ENCODE results near the gene QRICH2.
A peak's percentile ranks its signal among the peaks of the same experiment; 100 is the strongest.
"Not testable (repeated sequence)": the region's sequence is repeated elsewhere in the genome, so short reads cannot be mapped to it uniquely, and the experiment has no call there.

The QRICH2 gene

GRCh38 chr17:76264755-76265623 is 43.1 kb downstream of the QRICH2 start, which contains the start of gene UBALD2:
UBALD2 (plus strand) TSS chr17:76265348; CDS start chr17:76265506, 158 bp downstream.
- peak; percentile 99 for DNase-seq

GRCh38 chr17:76264425-76264754 is 43.7 kb downstream of the QRICH2 start:
- DNase-seq: no peak

GRCh38 chr17:76263896-76264295 is 44.2 kb downstream of the QRICH2 start:
- DNase-seq: no peak

GRCh38 chr17:76262732-76263344 is 45.2 kb downstream of the QRICH2 start:
- peak; percentile 64 for DNase-seq

- no peak for DNase-seq
These were observed 46.5 kb downstream of the QRICH2 start for GRCh38 chr17:76261421-76262215.

GRCh38 chr17:76260669-76261068 is 47.4 kb downstream of the QRICH2 start:
- no peak for DNase-seq

GRCh38 chr17:76260220-76260619 is 47.9 kb downstream of the QRICH2 start:
- DNase-seq: no peak

- not testable (repeated sequence) for DNase-seq
These were observed 51.5 kb downstream of the QRICH2 start for GRCh38 chr17:76256430-76257050.

GRCh38 chr17:76255801-76256429 is 52.2 kb downstream of the QRICH2 start:
- no peak for DNase-seq

- no peak for DNase-seq
These were observed 53.8 kb downstream of the QRICH2 start for GRCh38 chr17:76254275-76254674.

- no peak for DNase-seq
These were observed 54.2 kb downstream of the QRICH2 start for GRCh38 chr17:76253841-76254240.

GRCh38 chr17:76252967-76253766 is 54.9 kb downstream of the QRICH2 start:
- DNase-seq: not testable (repeated sequence)

GRCh38 chr17:76252040-76252954 is 55.8 kb downstream of the QRICH2 start:
- no peak for DNase-seq

- no peak for DNase-seq
These were observed 56.5 kb downstream of the QRICH2 start for GRCh38 chr17:76251478-76252039.

GRCh38 chr17:76250141-76250540 is 57.9 kb downstream of the QRICH2 start:
- DNase-seq: no peak

GRCh38 chr17:76248013-76248782 is 59.9 kb downstream of the QRICH2 start:
- no peak for DNase-seq

GRCh38 chr17:76247304-76247703 is 60.8 kb downstream of the QRICH2 start:
- DNase-seq: no peak

- no peak for DNase-seq
These were observed 61.7 kb downstream of the QRICH2 start for GRCh38 chr17:76246080-76247066.

Data from SHP77 treated with DMSO at 0.1 percent for 48 hours (cell line).